ENCODE results near the gene PLA2G15. TPM values are rescaled to one million over a fixed set of nuclear protein-coding genes. Genes with fewer than 3 reads are reported as not detected.

PLA2G15 gene, protein sequence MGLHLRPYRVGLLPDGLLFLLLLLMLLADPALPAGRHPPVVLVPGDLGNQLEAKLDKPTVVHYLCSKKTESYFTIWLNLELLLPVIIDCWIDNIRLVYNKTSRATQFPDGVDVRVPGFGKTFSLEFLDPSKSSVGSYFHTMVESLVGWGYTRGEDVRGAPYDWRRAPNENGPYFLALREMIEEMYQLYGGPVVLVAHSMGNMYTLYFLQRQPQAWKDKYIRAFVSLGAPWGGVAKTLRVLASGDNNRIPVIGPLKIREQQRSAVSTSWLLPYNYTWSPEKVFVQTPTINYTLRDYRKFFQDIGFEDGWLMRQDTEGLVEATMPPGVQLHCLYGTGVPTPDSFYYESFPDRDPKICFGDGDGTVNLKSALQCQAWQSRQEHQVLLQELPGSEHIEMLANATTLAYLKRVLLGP
- 16.6 and 18.5 TPM in 2 replicates for total RNA-seq

DNA sequence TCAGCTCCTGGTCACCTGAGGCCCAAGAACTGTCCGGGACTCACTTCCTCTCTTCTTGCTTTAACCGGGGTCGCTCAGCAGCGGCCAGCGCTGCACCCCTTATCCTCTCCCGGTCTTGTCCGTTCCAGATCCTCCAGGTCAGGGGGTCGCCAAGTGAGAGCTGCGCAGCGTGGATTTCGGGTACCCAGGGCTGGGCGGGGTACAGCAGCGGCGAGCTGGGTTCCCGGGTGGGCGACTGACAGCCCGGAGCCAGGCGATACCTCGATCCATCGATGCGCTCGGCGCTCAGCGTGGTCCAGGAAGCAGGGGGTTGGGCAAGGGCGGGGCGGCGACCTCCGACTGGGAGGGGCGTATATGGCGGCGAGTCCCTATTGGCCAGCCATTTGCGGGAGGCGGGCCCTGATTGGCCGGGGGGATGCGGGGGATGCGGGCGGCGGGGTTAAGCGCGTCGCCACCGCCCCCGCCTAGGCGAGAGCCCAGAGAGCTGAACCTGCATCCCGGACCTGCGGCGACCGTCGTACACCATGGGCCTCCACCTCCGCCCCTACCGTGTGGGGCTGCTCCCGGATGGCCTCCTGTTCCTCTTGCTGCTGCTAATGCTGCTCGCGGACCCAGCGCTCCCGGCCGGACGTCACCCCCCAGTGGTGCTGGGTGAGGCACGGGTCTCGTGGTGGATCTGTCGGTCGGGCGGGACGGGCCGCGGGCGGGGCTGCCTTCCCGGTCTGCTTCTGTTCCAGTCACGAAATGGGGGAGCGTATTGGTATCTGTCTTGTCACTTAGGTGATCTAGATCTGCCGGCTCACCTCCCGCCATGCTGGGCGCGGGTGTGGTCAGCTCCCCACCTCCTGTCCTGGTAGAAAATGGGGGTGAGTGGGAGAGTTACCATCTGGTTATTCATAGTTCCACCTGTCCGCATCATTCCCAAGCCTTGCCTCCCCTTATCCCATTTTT lies at the start of gene PLA2G15:
TSS of gene PLA2G15 (plus strand) at position 471 of the 951 bp plus-strand sequence. CDS start at position 525, 54 bp downstream.

DNA sequence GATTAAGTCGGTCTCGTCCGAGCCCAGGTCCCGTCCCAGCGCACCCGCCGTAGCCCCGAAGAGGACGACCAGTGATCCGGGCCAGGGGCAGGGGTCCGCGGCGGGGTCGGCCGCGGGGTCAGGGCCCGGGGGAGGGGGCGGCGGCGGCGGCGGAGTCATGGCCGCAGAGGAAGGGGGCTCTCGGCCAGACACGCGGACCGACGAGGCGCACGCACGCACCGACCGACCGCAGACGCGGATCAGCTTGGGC lies 9.4 kb upstream of the PLA2G15 start, which contains the start of gene ESRP2:
TSS of gene ESRP2 (minus strand) at position 241 of the 250 bp plus-strand sequence. CDS start at position 159, 82 bp downstream.

GRCh38 chr16:68264128-68265077 lies 19.2 kb downstream of the PLA2G15 start, which contains the start of gene SLC7A6:
Gene SLC7A6, plus strand, starts transcription at chr16:68264526. Its CDS starts 10,201 bp downstream, at chr16:68274727.

Other genes with a start within 250 kb of the PLA2G15 start
- 1.1 TPM in 1 of 2 replicates, not detected in the other for gene DPEP2, start 245.9 kb upstream of the PLA2G15 start, total RNA-seq
- not detected in 2 replicates for gene DPEP2NB, start 229.5 kb upstream of the PLA2G15 start, total RNA-seq
- gene DDX28, start 222.1 kb upstream of the PLA2G15 start, total RNA-seq: 14.4 and 20.5 TPM in 2 replicates
- 23.4 and 27.5 TPM in 2 replicates for gene DUS2, start 222.1 kb upstream of the PLA2G15 start, total RNA-seq
- 7.8 and 10.3 TPM in 2 replicates for gene NFATC3, start 160.0 kb upstream of the PLA2G15 start, total RNA-seq
- 0.15 and 0.97 TPM in 2 replicates for gene ESRP2, start 9.2 kb upstream of the PLA2G15 start, total RNA-seq
- 24.4 and 27.2 TPM in 2 replicates for gene SLC7A6, start 19.2 kb downstream of the PLA2G15 start, total RNA-seq
- 14.0 and 15.9 TPM in 2 replicates for gene SLC7A6OS, start 65.6 kb downstream of the PLA2G15 start, total RNA-seq
- 37.4 and 65.8 TPM in 2 replicates for gene PRMT7, start 65.6 kb downstream of the PLA2G15 start, total RNA-seq
- not detected in 2 replicates for gene SMPD3, start 203.1 kb downstream of the PLA2G15 start, total RNA-seq